GM18909 (cell line): Measurements from ENCODE around the gene RSPH6A.

ENCODE experiments used
- ATAC-seq: cut with Tn5 transposase; IDR thresholded peaks from one replicate; pipeline ENCODE4 v1.9.1; 2021; ENCODE audit warnings: mild to moderate bottlenecking; ENCODE audit not compliant: unreplicated experiment, poor library complexity

Gene RSPH6A

GRCh38 chr19:45825917-45826893 lies 11.1 kb upstream of the RSPH6A start:
- ATAC-seq: no peak

DNA sequence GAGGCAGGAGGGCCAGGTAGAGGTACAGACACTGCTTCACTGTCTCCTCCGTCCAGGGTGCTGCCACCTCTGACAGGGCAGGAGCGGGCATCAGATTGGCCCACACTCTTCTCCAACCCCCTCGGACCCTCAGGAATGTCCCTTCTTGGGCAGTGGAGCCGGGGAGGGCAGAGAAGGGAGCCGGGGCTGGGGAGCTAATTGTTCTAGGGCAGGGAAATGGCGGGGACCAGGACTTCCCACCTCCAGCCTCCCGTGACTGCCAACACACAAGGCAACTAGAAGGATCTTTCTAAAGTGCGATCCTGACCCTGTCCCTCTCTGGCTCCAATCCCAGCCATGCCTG lies 10.1 kb upstream of the RSPH6A start:
- ATAC-seq: no peak

DNA sequence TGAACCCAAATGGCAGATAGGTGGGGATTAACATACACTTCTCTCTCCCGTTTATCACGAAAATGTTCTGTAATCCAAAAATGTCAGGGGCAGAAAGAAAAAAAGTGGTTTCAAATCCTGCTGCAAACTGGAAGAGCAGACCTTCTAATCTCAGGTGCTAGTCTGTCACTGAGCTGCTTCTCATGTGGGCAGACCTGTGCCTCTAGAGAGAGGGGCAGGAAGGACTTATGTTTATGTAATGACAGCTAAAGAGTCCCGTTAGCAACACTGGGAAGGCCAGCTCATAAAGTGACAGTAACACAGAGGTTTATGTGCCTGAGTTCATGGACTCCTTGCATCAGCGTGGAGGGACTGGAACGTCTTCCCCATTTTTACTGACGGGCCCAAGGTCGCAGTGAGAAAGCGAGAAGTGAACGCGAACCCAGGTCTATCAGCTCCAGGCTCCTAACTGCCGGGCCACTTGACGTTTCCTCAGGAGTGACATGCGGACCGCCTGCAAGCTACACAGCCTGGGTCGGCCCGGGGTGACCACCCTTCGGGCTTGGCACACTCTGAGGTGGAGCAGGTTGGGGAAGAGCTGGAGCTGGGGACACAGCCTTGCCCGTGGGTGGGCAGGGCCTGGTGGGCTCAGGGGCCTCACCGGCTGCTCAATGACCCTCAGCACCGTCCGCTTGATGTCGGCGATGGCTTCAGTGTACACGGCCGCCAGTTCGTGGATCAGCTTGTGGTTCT lies 9.6 kb upstream of the RSPH6A start:
- ATAC-seq: no peak

DNA sequence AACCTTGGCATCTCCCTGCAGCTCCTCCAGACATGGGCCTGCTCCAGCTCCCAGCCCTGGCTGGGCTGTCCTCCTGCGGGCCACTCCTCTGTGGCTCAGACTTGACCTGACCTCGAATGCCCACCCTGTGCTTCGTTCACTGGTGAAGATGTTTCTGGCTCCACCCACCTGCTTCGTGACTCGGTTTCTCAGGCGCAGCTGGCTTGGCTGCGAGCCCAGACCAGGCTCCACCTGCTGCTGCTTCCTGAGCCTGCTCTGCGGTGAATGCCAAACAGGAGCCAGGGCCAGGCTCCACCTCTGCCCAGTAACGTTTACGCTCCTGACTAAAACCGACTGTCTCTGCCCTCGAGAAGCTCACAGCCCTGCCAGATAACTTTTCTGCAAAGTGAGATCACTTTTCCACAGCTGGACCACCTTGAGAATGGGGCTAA lies 8.9 kb upstream of the RSPH6A start:
- ATAC-seq: no peak

- no peak for ATAC-seq
These were observed 8.1 kb upstream of the RSPH6A start for GRCh38 chr19:45823182-45823581.

- ATAC-seq: no peak
These were observed 7.6 kb upstream of the RSPH6A start for GRCh38 chr19:45822716-45823115.

DNA sequence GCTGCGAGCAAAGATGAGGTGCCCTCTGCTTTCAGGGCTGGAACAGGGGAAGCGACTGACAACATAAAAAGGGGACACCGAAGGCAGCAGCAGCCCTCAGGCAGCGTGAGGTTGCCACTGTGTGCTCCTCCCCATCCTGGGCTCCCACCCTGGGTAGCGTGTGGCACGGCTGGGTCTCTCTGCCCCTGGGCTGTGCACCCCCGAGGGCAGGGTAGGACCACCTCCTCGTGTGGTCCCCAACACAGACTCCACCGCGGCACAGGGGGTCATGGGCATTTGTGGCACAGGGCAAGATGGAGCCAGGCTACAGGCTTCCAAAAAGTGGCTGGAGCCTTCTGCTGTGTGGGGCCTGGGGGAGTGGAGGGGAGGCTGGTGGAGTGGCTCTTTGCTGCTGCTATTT lies 6.5 kb upstream of the RSPH6A start:
- ATAC-seq: no peak

DNA sequence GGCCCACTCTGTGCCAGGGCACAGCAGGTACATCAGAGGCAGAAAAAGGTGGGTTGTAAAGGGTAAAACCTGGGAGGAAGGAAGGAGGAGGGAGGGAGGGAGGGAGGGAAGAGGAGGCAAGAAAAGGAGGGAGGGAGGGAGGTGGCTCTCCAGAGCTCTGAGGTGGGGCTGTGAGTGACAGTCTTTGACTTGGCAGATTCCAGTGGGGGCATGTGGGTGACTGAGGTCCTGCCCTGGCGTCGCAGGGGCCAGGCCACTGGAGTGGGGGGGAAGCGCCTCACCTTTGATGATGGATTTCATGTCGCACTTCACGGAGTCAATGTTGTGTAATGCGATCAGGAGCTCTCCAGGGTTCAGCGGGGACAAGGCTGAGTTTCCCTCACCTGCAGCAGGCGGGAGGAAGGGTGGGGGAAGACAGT lies 6.0 kb upstream of the RSPH6A start:
- no peak for ATAC-seq

- ATAC-seq: no peak
These were observed 5.5 kb upstream of the RSPH6A start for GRCh38 chr19:45820413-45821102.

DNA sequence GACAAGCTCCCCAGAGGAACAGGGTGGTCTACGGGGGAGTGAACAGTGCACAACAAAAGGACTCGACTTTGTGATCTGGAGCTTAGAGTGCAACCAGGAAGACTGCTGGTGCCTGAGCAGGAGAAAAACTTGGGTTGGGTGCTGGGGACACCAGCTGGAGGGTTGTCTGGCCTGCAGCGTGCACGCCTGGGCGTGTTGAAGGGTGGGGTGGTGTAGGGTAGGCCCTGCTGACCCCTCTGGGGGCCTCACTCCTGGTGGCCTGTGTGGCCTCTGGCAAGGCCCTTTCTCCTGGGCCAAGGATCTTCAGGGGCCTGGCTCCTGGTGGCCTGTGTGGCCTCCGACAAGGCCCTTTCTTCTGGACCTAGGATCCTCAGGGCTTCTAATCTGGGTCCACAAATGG lies 4.7 kb upstream of the RSPH6A start:
- no peak for ATAC-seq

DNA sequence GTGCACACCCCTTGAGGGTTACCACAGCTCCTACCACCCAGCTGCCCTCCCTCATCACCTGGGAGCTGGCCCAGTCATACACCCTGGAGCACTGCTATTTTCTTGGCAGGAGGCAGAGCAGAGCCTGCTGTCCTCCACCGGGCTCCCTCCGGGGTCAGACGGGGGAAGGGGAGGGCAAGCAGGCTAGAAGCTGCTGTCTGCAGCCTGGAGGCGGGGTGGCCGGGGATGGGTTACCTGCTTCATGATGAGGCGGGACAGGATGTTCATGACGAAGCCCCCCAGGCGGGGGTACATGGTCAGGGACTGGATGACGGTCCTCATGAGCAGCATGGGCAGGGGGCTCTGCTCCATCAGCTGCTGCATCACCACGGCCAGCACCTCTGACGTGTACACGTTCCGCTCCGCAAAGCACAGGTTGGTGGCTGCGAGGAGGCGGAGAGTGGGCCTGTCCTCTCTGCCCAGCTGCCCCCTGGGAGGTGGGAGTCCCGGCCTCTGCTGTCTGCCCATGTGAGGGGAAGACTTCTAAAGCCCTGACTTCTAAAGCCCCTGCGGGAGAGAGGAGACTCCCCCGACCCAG lies 2.7 kb upstream of the RSPH6A start:
- no peak for ATAC-seq

- ATAC-seq: peak; percentile 81
These were observed 2.1 kb upstream of the RSPH6A start for GRCh38 chr19:45817010-45817724.

- ATAC-seq: no peak
These were observed 1.3 kb upstream of the RSPH6A start for GRCh38 chr19:45816236-45817009.

GRCh38 chr19:45815481-45816216 lies 541 bp upstream of the RSPH6A start:
- no peak for ATAC-seq

- no peak for ATAC-seq
These were observed 835 bp downstream of the RSPH6A start for GRCh38 chr19:45814166-45814780.

DNA sequence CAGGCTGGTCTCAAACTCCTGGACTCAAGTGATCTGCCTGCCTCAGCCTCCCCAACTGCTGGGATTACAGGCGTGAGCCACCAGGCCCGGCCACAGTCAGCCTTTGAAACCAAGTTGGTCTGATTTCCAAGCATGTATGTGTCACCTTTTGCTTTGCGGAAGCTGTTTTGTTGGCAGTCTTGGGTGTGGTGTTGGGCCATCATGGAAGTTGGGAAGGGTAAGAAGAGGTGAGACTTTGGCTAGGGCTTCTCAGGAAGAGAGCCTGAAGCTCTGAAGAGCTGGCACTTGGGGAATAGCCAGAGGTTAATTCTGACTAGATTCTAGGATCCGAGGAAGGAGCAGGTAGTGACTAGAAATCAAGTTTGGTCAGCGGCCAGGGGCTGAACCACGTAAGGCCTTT lies 2.8 kb downstream of the RSPH6A start:
- ATAC-seq: no peak

DNA sequence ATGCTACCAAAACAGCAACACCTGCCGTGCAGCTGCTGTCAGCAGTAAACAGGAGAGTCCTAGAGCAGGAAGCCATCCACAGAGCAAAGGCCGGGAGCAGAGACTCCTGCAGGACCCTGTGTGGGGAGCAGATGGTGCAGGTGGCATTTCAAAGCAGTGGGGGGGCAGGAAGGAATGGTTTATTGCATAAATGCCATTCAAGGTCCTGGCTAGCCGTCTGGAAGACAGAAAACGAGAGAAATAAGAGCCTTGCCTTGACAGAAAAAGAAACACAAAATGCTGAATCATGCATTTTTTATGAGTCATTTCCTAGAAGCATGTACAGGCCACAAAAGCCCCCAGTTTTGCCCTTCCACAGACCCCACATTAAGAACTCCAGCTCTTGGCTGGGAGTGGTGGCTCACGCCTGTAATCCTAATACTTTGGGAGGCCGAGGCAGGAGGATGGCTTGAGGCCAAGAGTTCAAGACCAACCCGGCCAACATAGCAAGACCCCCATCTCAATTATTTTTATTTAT lies 5.4 kb downstream of the RSPH6A start:
- ATAC-seq: no peak

- ATAC-seq: no peak
These were observed 9.4 kb downstream of the RSPH6A start for GRCh38 chr19:45805719-45806118.
